ENCODE data around the gene PCNA.

The PCNA gene

GRCh38 chr20:5159928-5160327 lies 40.2 kb upstream of the PCNA start:
- DNase-seq (ENCODE audit: low read depth) = no peak
- TF ChIP-seq MAX (IDR thresholded peaks at IDR 0.05; ENCODE audit: low read depth, low read length) = no peak
- TF ChIP-seq MYC (IDR thresholded peaks at IDR 0.05; ENCODE audit: low read depth, low read length) = no peak
- no peak overlapping the region for H3K4me3 ChIP-seq (ENCODE audit: low read depth, low read length)

GRCh38 chr20:5156675-5157448 lies 37.1 kb upstream of the PCNA start:
- TF ChIP-seq POLR2A (IDR thresholded peaks at IDR 0.05; ENCODE audit: extremely low read depth, insufficient read length) (no peak), MYC (IDR thresholded peaks at IDR 0.05; ENCODE audit: low read depth, low read length) (no peak), MAX (IDR thresholded peaks at IDR 0.05; ENCODE audit: low read depth, low read length) (no peak), CTCF (IDR thresholded peaks at IDR 0.05; ENCODE audit: low read depth, low read length) (no peak)
- H3K4me3 ChIP-seq (ENCODE audit: low read depth, low read length) = no peak overlapping the region
- no peak for DNase-seq (ENCODE audit: low read depth)

- no peak for DNase-seq (ENCODE audit: low read depth)
- H3K4me3 ChIP-seq (ENCODE audit: low read depth, low read length) = no peak overlapping the region
- no peak for TF ChIP-seq MYC (IDR thresholded peaks at IDR 0.05; ENCODE audit: low read depth, low read length)
- no peak for TF ChIP-seq POLR2A (IDR thresholded peaks at IDR 0.05; ENCODE audit: extremely low read depth, insufficient read length)
- TF ChIP-seq MAX (IDR thresholded peaks at IDR 0.05; ENCODE audit: low read depth, low read length) = no peak
- TF ChIP-seq CTCF (IDR thresholded peaks at IDR 0.05; ENCODE audit: low read depth, low read length) = no peak
These were observed 35.6 kb upstream of the PCNA start for GRCh38 chr20:5155404-5155803.

- TF ChIP-seq CTCF (IDR thresholded peaks at IDR 0.05; ENCODE audit: low read depth, low read length) (no peak), MAX (IDR thresholded peaks at IDR 0.05; ENCODE audit: low read depth, low read length) (no peak), POLR2A (IDR thresholded peaks at IDR 0.05; ENCODE audit: extremely low read depth, insufficient read length) (no peak), MYC (IDR thresholded peaks at IDR 0.05; ENCODE audit: low read depth, low read length) (no peak)
- H3K4me3 ChIP-seq (ENCODE audit: low read depth, low read length) = no peak overlapping the region
- DNase-seq (ENCODE audit: low read depth) = no peak
These were observed 34.8 kb upstream of the PCNA start for GRCh38 chr20:5154543-5154925.

- DNase-seq (ENCODE audit: low read depth) = no peak
- no peak for TF ChIP-seq CTCF (IDR thresholded peaks at IDR 0.05; ENCODE audit: low read depth, low read length)
- no peak for TF ChIP-seq MAX (IDR thresholded peaks at IDR 0.05; ENCODE audit: low read depth, low read length)
- H3K4me3 ChIP-seq (ENCODE audit: low read depth, low read length) = no peak overlapping the region
These were observed 34.1 kb upstream of the PCNA start for GRCh38 chr20:5153612-5154542.

- no peak for DNase-seq (ENCODE audit: low read depth)
- H3K4me3 ChIP-seq (ENCODE audit: low read depth, low read length) = no peak overlapping the region
- no peak for TF ChIP-seq MAX (IDR thresholded peaks at IDR 0.05; ENCODE audit: low read depth, low read length)
- no peak for TF ChIP-seq CTCF (IDR thresholded peaks at IDR 0.05; ENCODE audit: low read depth, low read length)
- no peak for TF ChIP-seq MYC (IDR thresholded peaks at IDR 0.05; ENCODE audit: low read depth, low read length)
- no peak for TF ChIP-seq POLR2A (IDR thresholded peaks at IDR 0.05; ENCODE audit: extremely low read depth, insufficient read length)
These were observed 33.4 kb upstream of the PCNA start for GRCh38 chr20:5153152-5153467.

Measured in NB4 (cell line).